ENCODE measurements around the gene CHAT. TPM values are rescaled to one million over a fixed set of nuclear protein-coding genes. Genes with fewer than 3 reads are reported as not detected.
A peak's percentile ranks its signal among the peaks of the same experiment; 100 is the strongest.

Gene CHAT
- total RNA-seq, 1 experiment from 2014 or later = not detected

DNA sequence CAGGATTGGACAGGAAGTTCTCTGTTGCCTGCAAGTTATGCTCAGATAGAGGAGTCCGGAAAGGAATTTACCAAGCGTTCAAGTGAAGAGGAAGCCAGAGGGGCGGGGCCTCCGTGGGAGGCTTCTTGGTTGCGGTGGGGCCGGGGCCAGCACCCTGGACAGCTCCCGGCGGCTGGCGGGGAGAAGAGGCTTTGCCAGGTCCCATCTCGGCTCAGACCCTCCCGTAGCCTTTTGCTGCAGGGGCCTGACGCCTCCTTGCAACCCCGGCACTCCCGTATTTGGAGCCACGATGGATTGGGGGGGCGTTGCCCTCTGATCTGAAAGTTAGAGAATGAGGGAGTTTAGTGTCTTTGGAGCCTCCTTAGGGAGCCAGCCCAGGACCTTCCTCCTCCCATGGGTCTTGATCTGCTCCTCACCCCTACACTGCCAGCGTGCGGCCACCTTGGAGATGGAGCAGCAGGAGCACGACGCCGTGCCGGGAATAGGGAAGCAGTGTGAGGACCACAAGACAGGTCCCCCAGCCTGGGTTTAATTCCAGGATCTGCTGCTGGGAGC is 6.8 kb upstream of the CHAT start:
- no peak overlapping the region for H3K4ac ChIP-seq (ENCODE audit: low read depth, low read length)
- H3K79me2 ChIP-seq (ENCODE audit: insufficient read depth, low read length) = no peaks in the 10 kb centered on the region
- Mint-ChIP-seq H3K4me1 (peaks cover 14 to 25% of the 10 kb centered on the region in 2 experiments), H3K27ac (no peak overlapping the region), H3K9me3 (peaks cover 2 to 6% of the 10 kb centered on the region in 2 experiments; a peak in 2 of 5 replicates), H3K4me3 (no peak overlapping the region; a peak in 1 of 5 replicates), H3K36me3 (ENCODE audit: insufficient read depth in 1 of 3, low read depth in 3 of 3) (no peaks in the 10 kb centered on the region; a peak in 1 of 7 replicates), H3K27me3 (ENCODE audit: low read depth) (peaks cover 99% of the 10 kb centered on the region)
- no peak overlapping the region for H3K23ac ChIP-seq (ENCODE audit: insufficient read length, low read depth, low read length)
- H3K4me1 ChIP-seq (ENCODE audit: insufficient read depth, low read length) = no peaks in the 10 kb centered on the region; the same call in 1 of the 2 replicates
- H4K5ac ChIP-seq (ENCODE audit: insufficient read length, low read depth, low read length) = no peak overlapping the region
- no peaks in the 10 kb centered on the region for H3K9me3 ChIP-seq (ENCODE audit: control insufficient read depth, low read depth, low read length)
- no CpG with 5 or more reads among the region's 22 CpGs for WGBS (ENCODE audit: extremely low coverage, insufficient read length, low lambda C conversion rate)
- no peak overlapping the region for H3K27ac ChIP-seq (ENCODE audit: insufficient read length, low read depth, low read length)
- H2BK15ac ChIP-seq (ENCODE audit: low read depth, low read length) = no peak overlapping the region
- no peak overlapping the region for H4K91ac ChIP-seq (ENCODE audit: insufficient read length, low read depth, low read length)
- H3K23me2 ChIP-seq (ENCODE audit: insufficient read length, low read depth, low read length, poor library complexity, severe bottlenecking) = peaks cover 22% of the 10 kb centered on the region
- H4K20me1 ChIP-seq (ENCODE audit: control insufficient read depth, insufficient read depth, insufficient read length) = peaks cover 2% of the 10 kb centered on the region
- no peak overlapping the region for H2AFZ ChIP-seq (ENCODE audit: low read length)
- DNase-seq = peak; percentile 91
- H3K18ac ChIP-seq (ENCODE audit: insufficient read length, low read depth, low read length) = no peak overlapping the region
- H2BK12ac ChIP-seq (ENCODE audit: insufficient read length, low read depth, low read length) = no peak overlapping the region
- H3K56ac ChIP-seq (ENCODE audit: insufficient read length, low read depth, low read length) = no peak overlapping the region
- TF ChIP-seq, protein P1, sequence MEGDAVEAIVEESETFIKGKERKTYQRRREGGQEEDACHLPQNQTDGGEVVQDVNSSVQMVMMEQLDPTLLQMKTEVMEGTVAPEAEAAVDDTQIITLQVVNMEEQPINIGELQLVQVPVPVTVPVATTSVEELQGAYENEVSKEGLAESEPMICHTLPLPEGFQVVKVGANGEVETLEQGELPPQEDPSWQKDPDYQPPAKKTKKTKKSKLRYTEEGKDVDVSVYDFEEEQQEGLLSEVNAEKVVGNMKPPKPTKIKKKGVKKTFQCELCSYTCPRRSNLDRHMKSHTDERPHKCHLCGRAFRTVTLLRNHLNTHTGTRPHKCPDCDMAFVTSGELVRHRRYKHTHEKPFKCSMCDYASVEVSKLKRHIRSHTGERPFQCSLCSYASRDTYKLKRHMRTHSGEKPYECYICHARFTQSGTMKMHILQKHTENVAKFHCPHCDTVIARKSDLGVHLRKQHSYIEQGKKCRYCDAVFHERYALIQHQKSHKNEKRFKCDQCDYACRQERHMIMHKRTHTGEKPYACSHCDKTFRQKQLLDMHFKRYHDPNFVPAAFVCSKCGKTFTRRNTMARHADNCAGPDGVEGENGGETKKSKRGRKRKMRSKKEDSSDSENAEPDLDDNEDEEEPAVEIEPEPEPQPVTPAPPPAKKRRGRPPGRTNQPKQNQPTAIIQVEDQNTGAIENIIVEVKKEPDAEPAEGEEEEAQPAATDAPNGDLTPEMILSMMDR (conservative IDR thresholded peaks at IDR 0.05) = no peak
- no peak overlapping the region for H2BK5ac ChIP-seq (ENCODE audit: insufficient read length, low read length)
- no peak overlapping the region for H4K8ac ChIP-seq (replicated peaks; ENCODE audit: insufficient read length, low read depth, low read length)
- no peak overlapping the region for H2AK5ac ChIP-seq (ENCODE audit: insufficient read length, low read length)
- H3K27me3 ChIP-seq (ENCODE audit: insufficient read depth, low read length) = peaks cover 51% of the 10 kb centered on the region
- H3T11ph ChIP-seq (ENCODE audit: low read length) = no peak overlapping the region
- no peak overlapping the region for H3K14ac ChIP-seq (ENCODE audit: insufficient read depth, low read length)
- no peak overlapping the region for H3K4me2 ChIP-seq (ENCODE audit: insufficient read depth, insufficient read length, low read length)
- H2BK20ac ChIP-seq (ENCODE audit: low read depth, low read length, poor library complexity, severe bottlenecking) = no peak overlapping the region
- H2BK120ac ChIP-seq (ENCODE audit: low read depth, low read length, poor library complexity, severe bottlenecking) = no peak overlapping the region
- no peak overlapping the region for H3K9ac ChIP-seq (ENCODE audit: extremely low read depth, insufficient read length, low read length)
- H3K79me1 ChIP-seq (ENCODE audit: insufficient read depth, low read depth, low read length, poor library complexity, severe bottlenecking) = no peaks in the 10 kb centered on the region
